ENCODE measurements around the gene TEN1.

The TEN1 gene

DNA sequence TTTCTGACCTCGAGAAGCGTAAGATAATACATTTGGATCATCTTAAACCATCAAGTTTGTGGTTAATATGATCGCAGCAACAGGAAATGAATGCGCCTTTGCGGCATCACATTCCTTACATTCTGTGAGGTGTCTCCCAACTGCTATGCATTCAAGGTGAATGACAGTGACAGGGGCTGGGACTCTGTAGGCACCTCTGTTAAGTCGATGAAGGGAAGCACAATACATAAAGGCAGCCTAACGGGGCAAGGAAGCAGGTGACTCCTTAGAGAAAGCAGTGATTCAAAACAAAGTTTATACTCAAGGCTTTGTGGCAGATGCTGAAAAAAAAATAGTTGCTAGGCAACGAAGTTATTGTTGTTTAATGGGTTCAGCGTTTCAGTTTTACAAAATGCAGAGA lies 69.7 kb downstream of the TEN1 start:
- no peak overlapping the region for H3K27ac ChIP-seq (ENCODE audit: low read depth, low read length)
- H3K9me3 ChIP-seq (ENCODE audit: control insufficient read depth, insufficient read depth, low read depth, low read length) = no peaks in the 10 kb centered on the region
- H3K27me3 ChIP-seq (ENCODE audit: control insufficient read depth, insufficient read depth, low read length) = no peaks in the 10 kb centered on the region
- no peak overlapping the region for H3K4me3 ChIP-seq (ENCODE audit: low read depth, low read length)
- peaks cover 5% of the 10 kb centered on the region; the same call in 1 of the 2 replicates for H3K4me1 ChIP-seq (ENCODE audit: control insufficient read depth, insufficient read depth, low read length)
- peaks cover 90% of the 10 kb centered on the region for H3K36me3 ChIP-seq (ENCODE audit: control insufficient read depth, insufficient read depth, low read length)
- H3K9ac ChIP-seq (ENCODE audit: low read length) = no peak overlapping the region

DNA sequence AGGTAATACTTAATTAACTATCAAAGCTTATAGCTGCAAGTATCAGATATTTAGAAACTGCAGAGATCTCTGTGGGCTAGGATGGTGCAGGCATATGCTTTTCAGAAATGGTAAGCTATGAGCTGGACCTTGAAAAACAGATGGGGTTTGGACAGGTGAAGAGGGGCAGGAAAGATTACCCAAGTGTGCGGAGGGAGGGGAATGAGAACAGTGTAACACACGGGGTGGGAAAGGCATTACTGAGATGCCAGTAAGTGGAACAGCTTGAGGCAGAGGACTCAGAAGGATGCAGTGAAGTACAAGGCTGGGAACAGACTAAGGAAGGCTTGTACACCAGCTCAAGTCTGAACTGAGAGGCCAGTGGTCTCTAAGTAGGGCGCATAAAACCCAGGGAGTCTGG lies 70.2 kb downstream of the TEN1 start:
- peaks cover 7% of the 10 kb centered on the region; the same call in 1 of the 2 replicates for H3K4me1 ChIP-seq (ENCODE audit: control insufficient read depth, insufficient read depth, low read length)
- H3K9me3 ChIP-seq (ENCODE audit: control insufficient read depth, insufficient read depth, low read depth, low read length) = no peaks in the 10 kb centered on the region
- peaks cover 90% of the 10 kb centered on the region for H3K36me3 ChIP-seq (ENCODE audit: control insufficient read depth, insufficient read depth, low read length)
- H3K9ac ChIP-seq (ENCODE audit: low read length) = no peak overlapping the region
- no peak overlapping the region for H3K4me3 ChIP-seq (ENCODE audit: low read depth, low read length)
- no peaks in the 10 kb centered on the region for H3K27me3 ChIP-seq (ENCODE audit: control insufficient read depth, insufficient read depth, low read length)
- H3K27ac ChIP-seq (ENCODE audit: low read depth, low read length) = no peak overlapping the region

DNA sequence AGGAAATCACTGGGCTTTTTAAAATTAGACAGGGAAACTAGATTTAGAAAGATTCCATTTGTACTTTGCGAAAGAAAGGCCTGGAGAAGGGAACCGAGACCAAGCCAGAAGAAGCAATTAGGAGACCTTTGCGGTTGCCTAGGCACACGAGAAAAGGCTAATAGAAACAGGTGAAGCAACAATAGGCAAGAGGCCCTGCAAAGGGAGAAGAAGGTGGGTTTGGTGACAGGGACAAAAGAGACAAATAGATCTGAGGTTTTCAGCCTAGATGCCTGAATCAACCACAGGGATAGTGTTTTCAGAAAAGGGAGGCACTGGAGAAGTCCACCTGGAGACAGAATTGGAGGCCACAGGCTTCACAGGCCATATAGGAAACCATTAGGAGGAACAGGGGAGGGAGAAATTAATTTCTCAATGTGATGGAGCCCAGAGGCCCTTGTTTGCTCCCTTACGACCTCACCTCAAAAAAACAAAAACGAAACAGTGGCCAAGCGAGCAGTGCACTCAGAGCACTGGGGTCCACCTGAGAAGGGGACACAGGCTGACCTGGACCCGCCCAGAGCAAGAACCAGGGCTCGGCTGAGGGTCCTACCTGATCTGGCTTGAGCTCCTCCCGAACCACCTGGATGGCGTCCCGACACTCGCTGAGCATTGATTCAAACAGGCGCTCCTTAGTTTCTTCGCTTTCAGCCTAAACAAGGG lies 70.9 kb downstream of the TEN1 start:
- no peaks in the 10 kb centered on the region for H3K27me3 ChIP-seq (ENCODE audit: control insufficient read depth, insufficient read depth, low read length)
- peaks cover 88% of the 10 kb centered on the region for H3K36me3 ChIP-seq (ENCODE audit: control insufficient read depth, insufficient read depth, low read length)

More for the DNA sequence above, 70.9 kb downstream of the TEN1 start:
- Histone ChIP-seq H3K4me1 (ENCODE audit: control insufficient read depth, insufficient read depth, low read length) (peaks cover 7% of the 10 kb centered on the region; the same call in 1 of the 2 replicates), H3K27ac (ENCODE audit: low read depth, low read length) (no peak overlapping the region), H3K9me3 (ENCODE audit: control insufficient read depth, insufficient read depth, low read depth, low read length) (no peaks in the 10 kb centered on the region), H3K4me3 (ENCODE audit: low read depth, low read length) (no peak overlapping the region), H3K9ac (ENCODE audit: low read length) (no peak overlapping the region)

Measured in HUES6 (cell line).